SW 1271 (cell line): ENCODE results near the gene PTPRN2.

Experiments used
- DNase-seq, 2 experiments: peaks; one replicate each; lab custom pipeline; 2025; lab: John Stamatoyannopoulos, UW

Gene PTPRN2

DNA sequence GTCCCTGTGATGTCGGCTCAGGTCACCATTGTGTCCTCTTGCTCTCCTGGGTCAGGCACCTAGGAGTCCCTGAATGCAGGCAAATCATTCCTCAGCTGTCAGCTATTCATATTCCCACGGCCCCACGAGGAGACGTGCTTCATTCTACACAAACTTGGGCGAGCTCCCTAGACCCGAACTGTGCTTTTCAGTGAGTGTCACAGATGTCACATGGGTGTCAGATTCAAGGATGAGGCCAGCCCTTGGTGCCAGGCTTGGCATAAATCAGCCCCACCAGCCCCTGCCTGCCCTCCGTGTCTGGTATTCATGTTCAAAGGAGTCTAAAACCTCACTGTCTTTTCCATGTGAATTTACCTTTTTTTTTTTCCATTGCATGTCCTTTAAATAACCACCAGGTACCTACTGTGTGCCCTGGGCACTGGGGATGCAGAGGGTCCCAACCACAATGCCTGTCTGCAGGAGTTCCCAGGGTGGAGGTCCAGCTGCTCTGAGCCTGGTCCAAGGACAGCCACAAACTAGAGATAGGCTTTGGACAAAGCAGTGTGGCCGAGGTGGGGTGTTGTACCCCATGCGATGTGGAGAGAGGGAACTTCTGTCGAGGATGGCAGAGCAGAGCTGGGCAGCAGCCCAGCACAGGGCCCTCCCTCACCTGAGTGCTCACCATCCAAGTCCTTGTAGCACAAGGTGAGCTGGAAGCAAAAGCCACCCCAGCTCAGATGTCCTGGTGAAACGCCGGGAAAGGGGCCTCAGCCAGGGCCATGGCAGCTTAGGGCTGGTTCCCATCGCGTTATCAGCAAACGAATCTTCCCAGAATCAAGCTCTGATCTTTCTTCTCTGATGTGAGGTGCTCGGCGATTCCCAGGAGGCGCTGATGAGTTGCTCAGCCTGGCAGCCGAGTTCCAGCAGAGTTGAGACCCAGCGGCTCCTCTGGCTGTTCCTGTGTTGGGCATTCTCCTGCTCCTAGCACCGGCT, 611.9 kb downstream of the PTPRN2 start:
- no peak for DNase-seq

- no peak for DNase-seq
Observed at GRCh38 chr7:157974678-157975230, 612.9 kb downstream of the PTPRN2 start.

DNA sequence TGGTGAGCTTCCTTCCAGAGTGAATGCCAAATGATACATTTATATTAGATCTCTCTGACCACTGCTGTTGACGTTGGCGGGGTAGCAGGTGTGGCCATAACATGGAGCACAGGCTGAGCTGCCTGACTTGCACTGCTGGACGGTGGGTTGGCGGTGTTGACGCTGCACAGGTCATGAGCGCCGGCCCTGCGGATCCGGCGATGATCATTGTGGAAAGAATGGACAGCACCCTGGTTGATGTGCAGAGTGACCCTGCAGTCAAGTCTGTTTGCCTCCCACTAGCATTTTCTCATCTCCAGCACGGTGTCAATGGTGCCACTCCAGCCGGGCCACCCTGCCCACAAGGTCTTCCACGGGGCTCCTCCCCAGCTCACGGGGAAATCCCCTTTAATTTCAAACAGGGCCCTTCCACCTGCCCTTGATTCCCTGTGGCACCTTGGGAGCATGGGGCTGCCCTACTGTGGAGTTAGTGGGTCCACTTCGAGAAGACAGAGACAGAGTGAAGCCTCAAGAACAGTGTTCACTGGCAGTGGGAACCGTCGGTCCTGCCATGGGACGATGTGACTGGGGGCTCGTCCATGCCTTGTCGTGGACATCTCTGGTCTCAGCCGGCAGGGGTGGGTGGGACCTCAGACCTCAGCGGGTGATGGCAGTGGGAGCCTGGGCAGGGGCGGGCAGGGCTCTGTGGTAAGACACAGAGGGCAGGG, 613.5 kb downstream of the PTPRN2 start:
- DNase-seq = no peak

DNA sequence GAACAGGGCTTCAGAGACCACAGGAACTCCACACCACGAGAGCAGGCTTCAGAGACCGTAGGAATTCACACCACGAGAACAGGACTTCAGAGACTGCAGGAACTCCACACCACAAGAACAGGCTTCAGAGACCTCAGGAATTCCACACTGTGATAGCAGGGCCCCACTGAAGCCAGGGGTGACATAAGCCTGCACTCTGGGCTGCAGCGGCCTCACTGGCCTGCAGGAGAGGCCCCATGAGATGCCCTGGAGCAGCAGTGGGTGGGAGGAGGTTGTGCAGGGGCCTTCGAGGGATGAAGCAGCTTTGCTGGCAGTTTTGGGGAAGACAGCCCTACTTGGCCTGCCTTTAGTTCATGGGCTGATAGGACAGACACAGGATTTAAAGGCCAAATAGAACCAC, 614.7 kb downstream of the PTPRN2 start:
- DNase-seq = no peak

GRCh38 chr7:157971501-157971900, 616.1 kb downstream of the PTPRN2 start:
- DNase-seq = no peak

DNA sequence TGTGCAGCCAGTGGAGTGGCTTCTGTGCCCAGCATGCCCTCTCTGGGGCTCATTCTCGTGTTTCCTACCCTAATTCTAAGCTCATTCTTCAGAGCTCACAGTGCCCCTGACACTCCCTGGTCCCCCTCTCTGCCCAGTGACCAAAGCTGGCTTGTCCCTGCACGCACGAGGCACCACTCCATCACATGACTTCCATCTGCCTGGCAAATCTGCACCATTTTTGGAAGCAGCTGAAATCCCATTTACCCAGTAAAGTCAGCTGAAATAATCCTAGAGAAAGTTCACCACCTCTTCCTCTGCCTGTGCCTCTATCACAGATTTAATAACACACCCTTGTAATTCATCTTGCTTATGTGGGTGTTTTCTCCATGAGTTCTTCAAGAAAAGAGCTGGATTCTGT, 616.9 kb downstream of the PTPRN2 start:
- no peak for DNase-seq

GRCh38 chr7:157969995-157970394, 617.6 kb downstream of the PTPRN2 start:
- DNase-seq = no peak

- DNase-seq = no peak
Observed at GRCh38 chr7:157966490-157966889, 621.1 kb downstream of the PTPRN2 start.

DNA sequence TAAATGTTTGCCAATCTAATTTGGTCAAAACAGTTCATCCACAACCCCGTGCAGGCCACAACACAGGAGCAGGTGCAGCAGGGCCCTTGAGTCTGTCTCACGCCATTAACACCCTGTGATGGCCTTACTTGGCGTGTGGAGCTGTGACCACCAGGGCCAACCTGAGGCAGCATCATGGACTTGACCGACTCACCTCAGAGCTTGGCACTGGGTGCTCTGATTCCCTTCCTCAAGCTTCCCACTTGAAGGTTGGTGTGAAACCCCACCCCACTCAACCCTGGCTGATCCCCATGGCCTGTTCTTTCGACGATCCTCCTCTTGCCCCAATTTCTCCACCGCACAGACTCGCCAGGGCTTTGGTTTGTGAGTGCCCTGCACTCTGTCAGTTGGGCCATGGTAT, 623.1 kb downstream of the PTPRN2 start:
- DNase-seq = no peak

- DNase-seq = no peak
Observed at GRCh38 chr7:157964016-157964415, 623.6 kb downstream of the PTPRN2 start.

GRCh38 chr7:157963526-157963925, 624.1 kb downstream of the PTPRN2 start:
- no peak for DNase-seq

DNA sequence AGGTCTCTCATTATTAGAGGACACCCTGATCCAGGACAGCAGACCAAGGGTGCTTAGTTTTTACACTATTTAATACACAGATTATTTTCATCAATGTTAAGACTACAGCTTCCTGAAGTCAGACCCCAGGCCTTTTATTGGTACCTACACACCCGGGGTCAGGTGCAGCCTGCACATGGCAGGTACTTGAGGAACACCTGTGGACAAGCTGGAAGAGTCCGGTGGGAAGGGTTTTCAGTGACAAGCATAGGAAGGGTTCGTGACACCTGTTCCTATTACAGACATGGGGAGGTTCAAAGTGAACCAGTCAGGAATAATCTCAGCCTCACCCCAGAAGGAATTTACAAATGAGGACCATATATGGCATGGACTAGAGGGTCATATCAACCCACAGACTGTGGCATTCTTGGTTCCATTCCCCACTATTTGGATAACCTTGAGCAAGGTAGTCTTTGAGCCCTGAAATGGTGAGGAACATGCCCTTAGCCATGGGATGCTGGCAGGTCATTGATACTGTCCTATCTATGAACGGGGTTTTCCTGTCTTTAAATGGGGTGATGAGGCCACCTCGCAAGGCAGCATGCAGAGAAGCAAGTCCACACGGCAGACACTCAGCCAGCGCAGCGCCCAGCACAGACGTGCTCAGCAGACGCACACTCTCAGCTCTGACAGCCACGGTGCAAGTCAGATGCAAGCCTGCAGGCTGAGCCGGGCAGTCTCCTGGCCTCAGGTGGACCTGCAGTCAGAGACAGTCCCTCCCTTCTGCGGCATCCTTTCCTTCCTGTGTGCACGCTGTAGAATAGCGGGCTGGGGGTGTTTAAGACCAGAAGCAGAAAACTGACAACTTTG, 624.9 kb downstream of the PTPRN2 start:
- DNase-seq = no peak

DNA sequence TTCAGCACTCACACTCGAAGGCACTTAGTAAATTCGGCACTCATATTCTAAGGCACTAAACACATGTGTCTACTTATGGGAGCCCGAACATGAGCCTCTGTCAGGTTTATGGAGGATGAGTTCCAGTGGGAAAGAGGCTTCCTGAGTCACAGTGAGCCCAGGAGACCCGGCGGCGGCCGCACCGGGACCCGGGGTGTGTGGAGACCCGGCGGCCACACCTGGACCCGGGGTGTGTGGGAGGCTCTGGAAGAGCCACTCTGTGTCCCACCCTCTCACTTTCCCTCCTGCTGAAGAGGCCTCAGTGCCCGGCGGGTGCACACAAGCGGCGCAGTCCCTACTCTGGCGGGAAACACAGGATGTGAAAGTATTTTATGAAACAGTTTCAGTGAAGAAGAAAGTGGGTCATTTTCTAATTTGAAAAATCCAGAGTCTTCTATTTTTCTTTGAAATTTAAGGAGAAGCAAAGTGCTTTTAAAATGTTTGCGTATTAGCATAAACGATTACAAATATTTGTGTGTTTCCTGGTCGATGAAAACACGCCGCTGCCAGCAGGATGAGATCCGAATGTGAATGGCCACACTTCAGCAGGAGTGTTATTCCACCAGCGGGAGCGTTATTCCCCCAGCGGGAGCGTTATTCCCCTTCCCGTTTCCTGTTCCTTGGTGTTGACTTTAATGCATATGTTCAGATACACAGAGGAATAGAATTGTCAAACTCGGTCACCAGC, 625.7 kb downstream of the PTPRN2 start:
- DNase-seq = no peak

DNA sequence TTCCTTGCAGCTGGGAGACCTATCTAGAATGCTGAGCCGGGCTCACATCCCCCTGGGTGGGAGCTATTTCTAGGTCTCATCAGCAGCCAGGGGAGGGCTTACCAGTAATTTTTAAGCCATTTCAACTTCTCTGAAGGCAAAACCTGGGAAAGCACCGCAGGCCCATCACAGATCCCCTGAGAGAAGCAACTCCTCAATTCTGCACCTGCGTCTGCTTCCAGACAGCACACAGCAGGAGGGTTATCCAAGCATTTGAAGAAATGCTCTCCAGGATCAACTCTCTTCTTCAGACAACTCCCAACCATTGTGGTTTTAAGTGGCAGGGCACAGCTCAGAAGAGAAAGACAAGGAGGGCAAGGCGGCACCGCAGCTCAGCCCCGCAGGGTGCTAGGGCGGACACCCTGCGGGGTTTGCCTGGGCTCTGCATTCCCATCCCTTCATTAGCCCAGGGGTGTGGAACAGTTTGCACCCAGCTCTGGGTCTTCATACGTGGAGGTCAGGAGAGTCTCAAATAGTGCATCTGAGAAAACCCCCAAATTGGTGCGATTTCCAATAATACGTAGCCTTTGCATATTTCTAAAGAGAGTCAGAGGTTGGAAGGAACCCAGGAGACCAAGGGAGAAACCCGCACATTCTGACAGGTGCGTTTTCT, 632.1 kb downstream of the PTPRN2 start:
- no peak for DNase-seq

DNA sequence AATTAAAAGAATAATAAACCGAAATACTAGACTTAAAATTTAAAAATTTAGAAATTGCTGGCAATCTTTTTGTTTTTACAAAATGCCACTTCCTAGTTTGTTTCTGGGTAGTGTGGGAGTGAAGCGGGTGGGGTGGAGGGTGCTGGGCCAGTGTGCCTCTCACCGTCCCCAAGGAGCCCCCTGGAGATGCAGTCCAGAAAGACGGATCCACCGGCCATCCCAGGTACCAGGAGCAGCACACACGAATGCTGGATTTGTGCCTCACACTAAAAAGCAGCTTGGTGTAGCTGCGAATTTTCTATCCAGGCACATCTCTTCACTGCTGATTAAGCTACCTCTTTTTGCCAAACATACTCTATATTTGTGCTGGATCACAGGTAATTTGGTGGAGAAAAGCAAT, 632.7 kb downstream of the PTPRN2 start:
- no peak for DNase-seq

- DNase-seq = no peak
Observed at GRCh38 chr7:157952841-157953645, 634.6 kb downstream of the PTPRN2 start.

- DNase-seq = no peak
Observed at GRCh38 chr7:157952050-157952667, 635.5 kb downstream of the PTPRN2 start.

DNA sequence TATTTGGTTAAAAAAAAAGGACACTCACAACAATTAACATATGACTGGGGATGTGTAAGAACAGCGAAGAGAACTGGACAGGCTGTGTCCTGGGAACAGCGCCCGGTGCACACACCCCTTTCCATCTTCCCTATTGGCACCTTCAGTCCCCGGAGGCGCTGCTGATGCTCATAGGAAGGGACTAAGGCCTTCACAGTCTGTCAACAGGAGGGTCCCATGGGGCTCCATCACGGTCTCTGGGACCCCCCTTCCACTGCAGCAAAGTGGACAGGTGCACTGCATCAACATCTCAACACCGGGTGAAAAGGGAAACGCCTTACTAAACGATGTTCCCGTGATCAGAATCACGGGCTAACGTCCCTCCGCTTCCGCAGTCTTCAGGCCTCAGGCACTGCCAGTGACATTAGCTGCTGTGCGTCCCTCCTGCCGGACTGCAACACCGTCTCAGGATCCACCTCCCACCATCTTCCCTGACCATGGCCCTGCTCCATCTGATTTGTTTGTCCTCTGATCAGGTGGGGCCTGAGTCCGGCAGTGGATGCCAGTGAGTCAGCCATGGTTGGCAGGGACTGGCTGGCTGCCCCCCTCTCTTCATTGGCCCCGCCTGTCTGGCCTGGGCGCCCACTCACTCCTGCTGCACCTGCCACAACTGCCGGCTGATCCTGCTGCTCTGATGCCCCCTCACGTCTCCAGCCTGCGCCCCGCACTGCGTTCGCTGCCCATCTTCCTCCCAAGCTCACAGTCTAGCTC, 636.1 kb downstream of the PTPRN2 start:
- no peak for DNase-seq

DNA sequence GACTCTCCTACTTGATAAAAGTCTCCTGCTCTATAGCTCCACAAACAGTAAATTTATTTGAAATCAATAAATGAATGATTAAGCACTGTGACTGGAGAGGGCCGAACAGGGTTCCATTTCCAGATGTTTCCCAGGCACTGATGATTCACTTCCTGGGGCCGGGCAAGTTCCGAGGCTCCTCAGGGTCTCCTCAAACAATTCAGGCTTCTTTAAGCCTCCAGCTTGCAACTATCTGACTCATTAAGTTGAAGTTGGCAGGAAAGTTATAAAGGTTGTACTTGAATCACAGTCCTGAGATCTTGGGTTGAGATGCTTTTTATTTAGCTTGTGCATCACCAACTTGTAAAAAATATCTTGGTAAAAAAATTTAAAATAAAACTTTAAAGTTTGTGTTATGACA, 637.9 kb downstream of the PTPRN2 start:
- peak; percentile 9 to 65 for DNase-seq
